ENCODE results near the gene DENND1C. TPM values are rescaled to one million over a fixed set of nuclear protein-coding genes. Genes with fewer than 3 reads are reported as not detected.

Gene DENND1C
- total RNA-seq, 4 donors from 2014 or later = 4.5 to 25.6 (median 8.2) TPM

DNA sequence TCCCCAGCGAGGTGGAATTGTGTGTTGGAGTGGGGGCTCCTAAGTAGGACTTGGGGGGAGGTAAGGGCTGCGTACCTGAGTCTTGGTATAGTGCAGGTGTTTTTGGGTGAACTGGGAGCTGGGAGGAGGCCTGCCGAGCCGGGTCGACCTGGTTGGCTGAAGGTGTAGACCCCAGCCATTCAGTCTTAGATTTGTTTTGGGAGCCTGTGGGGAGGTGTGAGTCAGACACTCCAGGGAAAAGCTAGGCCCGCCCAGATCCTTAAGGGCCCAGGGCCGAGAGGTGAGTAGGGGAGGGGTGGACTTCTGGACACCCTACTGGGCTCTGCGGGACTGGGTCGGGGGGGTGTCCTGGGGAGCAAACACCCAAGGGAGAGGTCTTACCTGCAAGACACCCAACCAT lies 16.6 kb downstream of the DENND1C start:
- H3K36me3 ChIP-seq = peaks cover 0 to 17% (median 0%) of the 10 kb centered on the region in 3 donors
- TF ChIP-seq POLR2A (IDR thresholded peaks at IDR 0.05) = no peak
- TF ChIP-seq, protein P1, sequence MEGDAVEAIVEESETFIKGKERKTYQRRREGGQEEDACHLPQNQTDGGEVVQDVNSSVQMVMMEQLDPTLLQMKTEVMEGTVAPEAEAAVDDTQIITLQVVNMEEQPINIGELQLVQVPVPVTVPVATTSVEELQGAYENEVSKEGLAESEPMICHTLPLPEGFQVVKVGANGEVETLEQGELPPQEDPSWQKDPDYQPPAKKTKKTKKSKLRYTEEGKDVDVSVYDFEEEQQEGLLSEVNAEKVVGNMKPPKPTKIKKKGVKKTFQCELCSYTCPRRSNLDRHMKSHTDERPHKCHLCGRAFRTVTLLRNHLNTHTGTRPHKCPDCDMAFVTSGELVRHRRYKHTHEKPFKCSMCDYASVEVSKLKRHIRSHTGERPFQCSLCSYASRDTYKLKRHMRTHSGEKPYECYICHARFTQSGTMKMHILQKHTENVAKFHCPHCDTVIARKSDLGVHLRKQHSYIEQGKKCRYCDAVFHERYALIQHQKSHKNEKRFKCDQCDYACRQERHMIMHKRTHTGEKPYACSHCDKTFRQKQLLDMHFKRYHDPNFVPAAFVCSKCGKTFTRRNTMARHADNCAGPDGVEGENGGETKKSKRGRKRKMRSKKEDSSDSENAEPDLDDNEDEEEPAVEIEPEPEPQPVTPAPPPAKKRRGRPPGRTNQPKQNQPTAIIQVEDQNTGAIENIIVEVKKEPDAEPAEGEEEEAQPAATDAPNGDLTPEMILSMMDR (IDR thresholded peaks at IDR 0.05) = no peak

DNA sequence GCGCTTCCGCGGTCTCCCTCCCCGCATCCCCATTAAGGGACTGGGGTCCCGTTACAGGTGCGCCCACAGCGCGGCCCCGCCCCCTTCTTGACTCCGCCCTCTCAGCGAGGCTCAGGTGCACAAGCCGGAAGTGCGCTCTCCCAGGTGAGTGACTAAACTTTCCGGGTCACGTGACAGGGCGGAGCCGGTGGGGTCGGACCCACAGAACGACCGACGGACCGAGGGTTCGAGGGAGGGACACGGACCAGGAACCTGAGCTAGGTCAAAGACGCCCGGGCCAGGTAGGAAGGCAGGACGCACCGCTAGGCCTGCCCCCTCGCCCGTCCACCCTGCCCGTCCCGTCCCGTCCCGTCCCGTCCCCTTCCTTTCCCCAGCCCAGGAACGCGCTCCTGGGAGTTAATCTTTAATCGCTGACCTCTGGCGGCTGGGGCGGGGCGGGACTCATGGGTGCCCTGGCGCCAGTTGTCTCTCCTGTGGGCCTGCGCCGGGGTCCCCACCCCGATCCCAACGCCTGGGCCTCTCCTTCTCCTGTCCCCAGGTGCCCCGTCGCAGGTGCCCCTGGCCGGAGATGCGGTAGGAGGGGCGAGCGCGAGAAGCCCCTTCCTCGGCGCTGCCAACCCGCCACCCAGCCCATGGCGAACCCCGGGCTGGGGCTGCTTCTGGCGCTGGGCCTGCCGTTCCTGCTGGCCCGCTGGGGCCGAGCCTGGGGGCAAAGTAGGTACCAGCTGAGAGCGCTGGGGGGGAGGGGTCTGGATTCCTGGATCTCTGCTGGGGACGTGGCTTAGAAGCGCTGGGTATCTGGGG lies 17.3 kb downstream of the DENND1C start, which contains the start of gene CRB3:
Gene CRB3, plus strand, starts transcription at position 202 of the 804 bp plus-strand sequence. Its CDS starts 431 bp downstream, at position 633.
- Histone ChIP-seq H3K27me3 (no peaks in the 10 kb centered on the region), H3K4me1 (peaks cover 0 to 5% (median 2%) of the 10 kb centered on the region in 4 donors), H3K27ac (peak within 1 kb of the TSS; percentile 38 to 93 (median 85)), H3K9me3 (no peaks in the 10 kb centered on the region), H3K36me3 (peaks cover 0 to 14% (median 0%) of the 10 kb centered on the region in 3 donors), H3K4me3 (peak within 1 kb of the TSS; percentile 42 to 76 (median 56))
- peak; percentile 68 to 99 (median 95) for DNase-seq
- peak; percentile 80 to 88 for TF ChIP-seq POLR2A (IDR thresholded peaks at IDR 0.05)
- TF ChIP-seq, protein P1 (IDR thresholded peaks at IDR 0.05) = peak in 1 of 6 experiments; percentile 1

More for the DNA sequence above, 16.6 kb downstream of the DENND1C start:
- Histone ChIP-seq H3K4me1 (peaks cover 0 to 3% (median 0%) of the 10 kb centered on the region in 4 donors), H3K27me3 (no peaks in the 10 kb centered on the region), H3K27ac (peak overlapping the region in 3 of 4 donors; percentile 84 to 93 (median 86)), H3K4me3 (peak overlapping the region in 3 of 4 donors; percentile 50 to 76 (median 61)), H3K9me3 (no peaks in the 10 kb centered on the region)
- DNase-seq = no peak

DNA sequence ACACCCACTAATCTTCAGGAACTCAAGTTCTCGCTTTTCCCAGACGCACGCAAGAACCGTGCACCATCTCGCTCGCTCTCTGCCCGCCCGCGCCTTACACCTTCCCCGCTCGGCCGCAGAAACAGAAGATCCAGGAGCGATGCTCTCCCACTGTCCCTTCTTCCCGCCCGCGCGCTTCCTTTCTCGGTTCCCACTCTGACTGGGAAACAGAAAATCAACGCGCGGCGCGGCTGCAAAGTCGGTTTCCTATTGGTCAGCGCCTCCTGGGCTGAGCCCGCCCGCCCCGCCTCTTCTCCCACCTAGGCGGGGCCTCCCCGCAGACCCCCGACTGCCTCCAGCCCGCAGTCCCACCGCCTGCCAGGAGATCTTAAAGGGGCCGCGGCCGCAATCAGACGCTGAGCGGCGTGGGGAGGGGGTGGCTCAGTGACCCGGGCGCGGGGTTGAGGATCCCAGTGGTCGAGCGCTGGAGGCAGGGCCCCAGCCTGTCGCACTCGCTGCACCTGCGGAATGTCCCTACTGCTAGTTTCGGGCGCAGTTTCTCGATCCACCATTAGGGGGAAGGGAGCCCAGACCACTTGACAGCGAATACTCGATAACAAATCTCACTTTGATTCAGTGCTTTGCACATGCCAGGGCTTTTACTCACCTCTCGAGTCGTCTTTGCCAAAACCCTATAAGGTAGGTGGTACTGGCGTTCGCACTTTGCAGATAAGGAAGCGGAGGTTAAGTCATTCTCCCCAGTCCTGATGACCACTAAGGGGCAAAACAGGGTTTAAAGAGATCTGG lies 21.3 kb downstream of the DENND1C start:
- no peaks in the 10 kb centered on the region for H3K9me3 ChIP-seq
- peak overlapping the region; percentile 85 to 94 (median 90) for H3K27ac ChIP-seq
- DNase-seq = peak; percentile 96 to 99 (median 98)
- peak; percentile 61 to 76 for TF ChIP-seq POLR2A (IDR thresholded peaks at IDR 0.05)
- TF ChIP-seq, protein P1 (IDR thresholded peaks at IDR 0.05) = peak; percentile 59 to 87 (median 82)
- no peaks in the 10 kb centered on the region for H3K27me3 ChIP-seq
- H3K4me1 ChIP-seq = peaks cover 0 to 13% (median 8%) of the 10 kb centered on the region in 4 donors
- peaks cover 0 to 18% (median 0%) of the 10 kb centered on the region in 3 donors for H3K36me3 ChIP-seq
- H3K4me3 ChIP-seq = peak overlapping the region; percentile 78 to 98 (median 78)

DNA sequence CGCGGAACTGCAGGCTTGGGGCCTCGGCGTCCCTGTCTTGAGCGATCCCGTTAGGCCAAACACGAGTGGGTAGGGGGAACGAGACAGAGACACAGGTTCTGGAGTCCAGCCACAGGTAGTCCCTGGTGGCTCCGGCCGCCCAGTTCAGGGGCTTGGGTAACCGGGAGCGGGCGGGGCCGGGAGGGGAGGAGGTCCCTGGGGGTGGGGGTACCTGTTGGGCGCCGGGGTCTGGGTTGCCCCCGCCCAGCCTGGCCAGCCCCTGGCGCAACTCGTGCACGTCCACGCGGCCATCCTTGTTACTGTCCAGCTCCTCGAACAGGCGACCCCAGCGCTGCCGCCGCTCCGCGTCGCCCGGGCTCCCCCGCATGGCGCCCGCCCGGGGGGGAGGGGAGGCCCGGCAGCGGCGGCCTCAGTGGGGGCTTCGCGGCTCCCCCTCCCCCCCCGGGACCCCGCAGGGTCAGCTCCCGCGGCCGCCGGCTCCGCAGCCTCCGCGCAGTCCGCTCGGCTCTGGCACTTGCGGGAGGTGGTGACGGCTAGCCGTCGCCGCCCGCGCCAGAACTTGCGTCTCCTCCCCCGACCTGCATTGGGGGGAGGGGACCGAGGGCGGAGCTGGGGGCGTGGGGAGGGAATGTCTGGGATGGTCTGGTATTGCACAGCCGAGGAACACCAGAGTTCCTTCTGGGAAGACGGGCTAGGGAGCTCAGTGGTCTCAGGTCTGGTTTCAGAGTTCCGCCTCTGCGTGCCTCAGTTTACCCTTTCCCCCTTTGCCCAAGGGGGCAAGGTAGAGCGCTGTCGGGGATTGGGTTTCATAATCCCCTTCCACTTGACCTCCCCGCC lies 22.1 kb downstream of the DENND1C start, which contains the start of gene SLC25A23:
Gene SLC25A23, minus strand, starts transcription at position 531 of the 837 bp plus-strand sequence. Its CDS starts 164 bp downstream, at position 367.
- Histone ChIP-seq H3K27me3 (no peaks in the 10 kb centered on the region), H3K4me3 (peak within 1 kb of the TSS; percentile 78 to 98 (median 78)), H3K27ac (peak within 1 kb of the TSS; percentile 85 to 94 (median 90)), H3K36me3 (peaks cover 0 to 26% (median 0%) of the 10 kb centered on the region in 3 donors), H3K9me3 (no peaks in the 10 kb centered on the region), H3K4me1 (peaks cover 0 to 13% (median 8%) of the 10 kb centered on the region in 4 donors)
- TF ChIP-seq, protein P1 (IDR thresholded peaks at IDR 0.05) = no peak
- peak; percentile 29 to 34 for TF ChIP-seq POLR2A (IDR thresholded peaks at IDR 0.05)
- DNase-seq = peak; percentile 51 to 88 (median 81)
